Endothelial cell of umbilical vein (primary cell): ENCODE data around the gene CDK18. TPM values are rescaled to one million over a fixed set of nuclear protein-coding genes. Genes with fewer than 3 reads are reported as not detected.

Experiments used
- BruUV-seq: library from RNA; stranded (reverse); fragments of 400-500 nt; replicated peaks from 2 replicates; lab custom pipeline; 2021; lab: Mats Ljungman, UMichigan
- CTCF ChIA-PET: fragments of 300-600, 350-600 bp; sonication (Branson Sonifier 250); formaldehyde crosslinking; loops from one replicate; lab custom pipeline; 2021; ENCODE audit warnings: antibody characterized with exemption, inconsistent platforms; lab: Charles Lee
- POLR2A ChIA-PET: fragments of 300-600, 350-600 bp; sonication (Branson Sonifier 250); formaldehyde crosslinking; loops from one replicate; lab custom pipeline; 2021; ENCODE audit warnings: antibody characterized with exemption, inconsistent platforms; lab: Charles Lee
- DNase-seq: peaks from one replicate; pipeline ENCODE4 v3.0.0-alpha.2; 2011; ENCODE audit warnings: low read depth, low spot score
- FAIRE-seq: peaks from 2 replicates; lab custom pipeline; 2011; peaks lifted over from hg19 to GRCh38; lab: Jason Lieb, UNC
- H2AFZ ChIP-seq: 2 replicates; pipeline ENCODE4 v1.6.0; 2012; ENCODE audit warnings: low read depth, low read length, control low read depth, inconsistent platforms
- H3K27ac ChIP-seq: 2 replicates; pipeline ENCODE4 v1.5.1; 2011; ENCODE audit warnings: low read depth, mild to moderate bottlenecking, control low read depth, low read length, moderate library complexity; ENCODE audit not compliant: insufficient read depth
- H3K27me3 ChIP-seq, 2 experiments: 2 replicates each; pipeline versions ENCODE4 v1.6.0 to v1.6.1; 2011; ENCODE audit warnings: low read length in 2 of 2, mixed read lengths in 1 of 2; ENCODE audit not compliant: control insufficient read depth in 2 of 2, insufficient read depth in 2 of 2
- H3K36me3 ChIP-seq, 2 experiments: 2 replicates in 1 of 2; 3 replicates in 1 of 2; pipeline ENCODE4 v1.5.1; 2011; ENCODE audit warnings: low read length in 2 of 2, mild to moderate bottlenecking in 1 of 2, moderate library complexity in 1 of 2; ENCODE audit not compliant: control insufficient read depth in 2 of 2, insufficient read depth in 2 of 2; ENCODE audit errors: extremely low read depth in 1 of 2
- H3K4me1 ChIP-seq: 3 replicates; pipeline ENCODE4 v1.5.1; 2011; ENCODE audit warnings: mild to moderate bottlenecking, low read length; ENCODE audit not compliant: control insufficient read depth, insufficient read depth; ENCODE audit errors: extremely low read depth
- H3K4me2 ChIP-seq: 2 replicates; pipeline ENCODE4 v1.6.1; 2011; ENCODE audit warnings: low read length, control low read depth, mixed read lengths; ENCODE audit not compliant: insufficient read depth
- H3K4me3 ChIP-seq, 3 experiments: fragments of 200-600 bp in 1 of 3; sonication (generic), shearing (Covaris generic) in 1 of 3; replicated peaks in 1 of 3; 2 replicates each; pipeline ENCODE4 v1.5.1; 2011 to 2016; ENCODE audit warnings: control low read depth in 3 of 3, low read length in 3 of 3, mild to moderate bottlenecking in 2 of 3, inconsistent platforms in 1 of 3, low read depth in 1 of 3, moderate library complexity in 1 of 3; ENCODE audit not compliant: insufficient read depth in 1 of 3
- H3K79me2 ChIP-seq: 2 replicates; pipeline ENCODE4 v1.6.0; 2012; ENCODE audit warnings: low read length, inconsistent platforms; ENCODE audit not compliant: control insufficient read depth, insufficient read depth
- H3K9ac ChIP-seq: replicated peaks from 2 replicates; pipeline ENCODE3; 2011; ENCODE audit warnings: low read length, control low read depth; ENCODE audit not compliant: insufficient read depth; ENCODE audit errors: extremely low read depth
- H3K9me1 ChIP-seq: replicated peaks from 3 replicates; pipeline ENCODE4 v1.6.0; 2011; ENCODE audit warnings: mild to moderate bottlenecking, low read length; ENCODE audit not compliant: control insufficient read depth, insufficient read depth; ENCODE audit errors: extremely low read depth
- H3K9me3 ChIP-seq: replicated peaks from 2 replicates; pipeline ENCODE4 v1.5.1; 2012; ENCODE audit warnings: low read length, inconsistent platforms; ENCODE audit not compliant: control insufficient read depth, insufficient read depth
- H4K20me1 ChIP-seq: replicated peaks from 2 replicates; pipeline ENCODE3; 2011; ENCODE audit warnings: mild to moderate bottlenecking, low read length; ENCODE audit not compliant: control insufficient read depth, insufficient read depth; ENCODE audit errors: extremely low read depth
- CTCF ChIP-seq, 2 donors: IDR thresholded peaks; 1 replicate in 1 of 2; 2 replicates in 1 of 2; pipeline ENCODE4 v1.5.1; 2011; ENCODE audit warnings: low read length in 2 of 2, mild to moderate bottlenecking in 2 of 2, moderate library complexity in 2 of 2, control low read depth in 1 of 2, inconsistent platforms in 1 of 2, low read depth in 1 of 2; ENCODE audit not compliant: insufficient read depth in 1 of 2; ENCODE audit errors: extremely low read depth in 1 of 2
- POLR2A ChIP-seq: IDR thresholded peaks from 2 replicates; pipeline ENCODE4 v1.6.1; 2012; ENCODE audit warnings: low read depth, mild to moderate bottlenecking, control low read depth, low read length
- POLR2AphosphoS5 ChIP-seq: IDR thresholded peaks from 2 replicates; pipeline ENCODE4 v1.6.1; 2012; ENCODE audit warnings: low read depth, mild to moderate bottlenecking, control low read depth, low read length, moderate library complexity; ENCODE audit not compliant: insufficient read depth
- dilution Hi-C: fragments of 300-500 bp; cut with MboI; formaldehyde crosslinking; loops from one replicate; pipeline ENCODE4 v1.15.0; 2019; ENCODE audit warnings: low sequenced_read_pairs; ENCODE audit not compliant: extremely low pct_ligation_motif_present
- intact Hi-C: fragments of 100-400 bp; cut with micrococcal nuclease; formaldehyde crosslinking; loops from one replicate; pipeline ENCODE4 v1.10.0; 2022
- polyA plus RNA-seq, 4 experiments: library from polyadenylated mRNA; depleted of rRNA in 3 of 4; stranded (reverse) in 3 of 4; unstranded in 1 of 4; fragments of >200 nt; gene quantifications; 2 replicates each; pipeline versions ENCODE4 v1.2.1 to v1.2.3, GENCODE V29; 2011 to 2012; ENCODE audit warnings: missing spikeins in 1 of 4
- total RNA-seq: library from RNA; stranded (reverse); gene quantifications from 2 replicates; pipeline ENCODE4 v1.2.3, GENCODE V29; 2021

Gene CDK18
- total and polyA plus RNA-seq, 2 donors (not counting 3 experiments of a cell fraction or from before 2014, with no cell fraction given), result 0.17 to 1.2 TPM

DNA sequence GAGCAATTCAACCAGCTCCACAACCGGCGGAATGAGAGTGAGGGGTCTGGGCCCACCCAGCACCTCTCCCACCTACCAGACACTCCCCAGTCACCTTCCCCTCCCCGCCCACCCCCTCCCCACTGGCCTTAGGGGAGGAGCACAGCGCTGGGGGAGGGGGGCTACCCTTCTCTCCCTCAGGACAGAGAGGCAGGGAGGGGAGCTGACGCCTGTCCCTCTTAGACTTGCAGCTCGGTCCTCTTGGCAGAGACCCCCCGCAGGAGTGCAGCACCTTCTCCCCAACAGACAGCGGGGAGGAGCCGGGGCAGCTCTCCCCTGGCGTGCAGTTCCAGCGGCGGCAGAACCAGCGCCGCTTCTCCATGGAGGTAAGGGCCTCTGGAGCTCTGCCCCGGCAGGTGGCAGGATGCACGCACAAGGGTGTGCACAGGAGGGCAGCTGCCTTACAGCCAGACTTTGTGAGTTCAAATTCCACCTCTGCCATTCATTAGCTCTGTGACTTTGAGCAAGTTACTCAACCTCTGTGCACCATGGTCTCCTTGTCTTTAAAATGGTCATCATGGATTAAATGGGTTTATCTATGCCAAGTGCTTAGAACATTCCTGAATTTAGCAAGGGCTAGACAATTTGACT, 18.9 kb downstream of the CDK18 start:
- Histone ChIP-seq H2AFZ (no peak overlapping the region), H3K27ac (no peak overlapping the region), H3K4me2 (no peak overlapping the region), H3K4me3 (no peak overlapping the region), H3K27me3 (peaks cover 0 to 4% of the 10 kb centered on the region in 2 experiments), H4K20me1 (no peaks in the 10 kb centered on the region), H3K9me1 (no peaks in the 10 kb centered on the region), H3K79me2 (no peaks in the 10 kb centered on the region), H3K36me3 (no peaks in the 10 kb centered on the region), H3K4me1 (no peaks in the 10 kb centered on the region), H3K9ac (no peak overlapping the region), H3K9me3 (no peaks in the 10 kb centered on the region)
- DNase-seq (no peak), FAIRE-seq (no peak)
- dilution Hi-C loops (no loop called here), intact Hi-C loops (loop anchor here (5.0 to 10.0 kb wide), 2 partner anchors 61 to 86 kb away; no protein-coding TSS in a partner anchor)
- BruUV-seq, result no TSS peak
- ChIA-PET POLR2A (no interaction called here), CTCF (interaction anchor here (0.7 to 17.8 kb wide), 30 partner anchors 8 to 462 kb away, joined by 3 to 360 read pairs (median 8); partner anchors contain the start of gene ELK4)
- TF ChIP-seq POLR2A, result no peak
- TF ChIP-seq CTCF (IDR thresholded peaks at IDR 0.05; ENCODE audit: extremely low read depth in 1 of 2, insufficient read depth in 1 of 2, low read depth in 1 of 2, low read length in 2 of 2), result no peak
- no peak for TF ChIP-seq POLR2AphosphoS5
